Measurements from ENCODE around the gene PXT1. TPM values are rescaled to one million over a fixed set of nuclear protein-coding genes. Genes with fewer than 3 reads are reported as not detected.
A peak's percentile ranks its signal among the peaks of the same experiment; 100 is the strongest.

The PXT1 gene
- total and polyA plus RNA-seq, 9 of the 15 experiments (the other 6 are each of a cell fraction or from before 2014, with no cell fraction given), result 0.09 to 0.11 (median 0.10) TPM; not detected in 5

GRCh38 chr6:36423101-36423824 lies 19.4 kb downstream of the PXT1 start (continued):
- TF ChIP-seq ZNF23 (CRISPR knock-in tag; IDR thresholded peaks at IDR 0.05) (no peak), TFAM (CRISPR knock-in tag; conservative IDR thresholded peaks at IDR 0.05) (no peak), NCOA6 (IDR thresholded peaks at IDR 0.05) (no peak), MAFF (IDR thresholded peaks at IDR 0.05; ENCODE audit: low read length) (no peak), FOXK2 (conservative IDR thresholded peaks at IDR 0.05 in 1 of 2, IDR thresholded peaks at IDR 0.05 in 1 of 2; ENCODE audit: low read depth in 2 of 2) (peak in 1 of 2 experiments; percentile 39; a peak in 2 of 4 replicates), TRIM25 (IDR thresholded peaks at IDR 0.05; ENCODE audit: borderline replicate concordance) (no peak), FOXK1 (CRISPR knock-in tag; IDR thresholded peaks at IDR 0.05; ENCODE audit: borderline replicate concordance) (no peak; the same call in 1 of the 2 replicates), TBP (optimal IDR thresholded peaks at IDR 0.05; ENCODE audit: low read depth, low read length) (peak; percentile 36), MCM2 (IDR thresholded peaks at IDR 0.05; ENCODE audit: low read depth) (no peak), DPF2 (IDR thresholded peaks at IDR 0.05) (peak; percentile 52; the same call in 1 of the 2 replicates), SMAD4 (CRISPR knock-in tag; conservative IDR thresholded peaks at IDR 0.05) (peak; percentile 82), TRIM24 (IDR thresholded peaks at IDR 0.05) (peak; percentile 27 to 80; a peak in 3 of 4 replicates), PRPF4 (IDR thresholded peaks at IDR 0.05; ENCODE audit: insufficient read depth, low read depth, low read length, poor library complexity, severe bottlenecking) (no peak), MTA2 (IDR thresholded peaks at IDR 0.05; ENCODE audit: low read depth) (peak; percentile 19), HDAC6 (IDR thresholded peaks at IDR 0.05; ENCODE audit: low read depth, low read length) (no peak), ZNF197 (CRISPR knock-in tag; IDR thresholded peaks at IDR 0.05; ENCODE audit: low read depth) (peak; percentile 95), CHD1 (IDR thresholded peaks at IDR 0.05; ENCODE audit: low read length) (no peak), MYBL2 (IDR thresholded peaks at IDR 0.05; ENCODE audit: low read depth) (no peak), MYBL2 (CRISPR knock-in tag; IDR thresholded peaks at IDR 0.05; ENCODE audit: borderline replicate concordance) (no peak), ZC3H11A (IDR thresholded peaks at IDR 0.05; ENCODE audit: low read depth, low read length) (no peak), MAX (CRISPR knock-in tag; IDR thresholded peaks at IDR 0.05) (peak; percentile 98), ZBTB8A (IDR thresholded peaks at IDR 0.05; ENCODE audit: partially characterized antibody) (no peak), SAP30 (IDR thresholded peaks at IDR 0.05; ENCODE audit: borderline replicate concordance, insufficient read depth, low read depth, low read length, poor library complexity, severe bottlenecking) (no peak)
- TF ChIP-seq, protein P1, sequence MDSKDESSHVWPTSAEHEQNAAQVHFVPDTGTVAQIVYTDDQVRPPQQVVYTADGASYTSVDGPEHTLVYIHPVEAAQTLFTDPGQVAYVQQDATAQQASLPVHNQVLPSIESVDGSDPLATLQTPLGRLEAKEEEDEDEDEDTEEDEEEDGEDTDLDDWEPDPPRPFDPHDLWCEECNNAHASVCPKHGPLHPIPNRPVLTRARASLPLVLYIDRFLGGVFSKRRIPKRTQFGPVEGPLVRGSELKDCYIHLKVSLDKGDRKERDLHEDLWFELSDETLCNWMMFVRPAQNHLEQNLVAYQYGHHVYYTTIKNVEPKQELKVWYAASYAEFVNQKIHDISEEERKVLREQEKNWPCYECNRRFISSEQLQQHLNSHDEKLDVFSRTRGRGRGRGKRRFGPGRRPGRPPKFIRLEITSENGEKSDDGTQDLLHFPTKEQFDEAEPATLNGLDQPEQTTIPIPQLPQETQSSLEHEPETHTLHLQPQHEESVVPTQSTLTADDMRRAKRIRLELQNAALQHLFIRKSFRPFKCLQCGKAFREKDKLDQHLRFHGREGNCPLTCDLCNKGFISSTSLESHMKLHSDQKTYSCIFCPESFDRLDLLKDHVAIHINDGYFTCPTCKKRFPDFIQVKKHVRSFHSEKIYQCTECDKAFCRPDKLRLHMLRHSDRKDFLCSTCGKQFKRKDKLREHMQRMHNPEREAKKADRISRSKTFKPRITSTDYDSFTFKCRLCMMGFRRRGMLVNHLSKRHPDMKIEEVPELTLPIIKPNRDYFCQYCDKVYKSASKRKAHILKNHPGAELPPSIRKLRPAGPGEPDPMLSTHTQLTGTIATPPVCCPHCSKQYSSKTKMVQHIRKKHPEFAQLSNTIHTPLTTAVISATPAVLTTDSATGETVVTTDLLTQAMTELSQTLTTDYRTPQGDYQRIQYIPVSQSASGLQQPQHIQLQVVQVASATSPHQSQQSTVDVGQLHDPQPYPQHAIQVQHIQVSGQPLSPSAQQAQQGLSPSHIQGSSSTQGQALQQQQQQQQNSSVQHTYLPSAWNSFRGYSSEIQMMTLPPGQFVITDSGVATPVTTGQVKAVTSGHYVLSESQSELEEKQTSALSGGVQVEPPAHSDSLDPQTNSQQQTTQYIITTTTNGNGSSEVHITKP (IDR thresholded peaks at IDR 0.05; ENCODE audit: partially characterized antibody), result no peak
